Measurements from ENCODE around the gene PRAMEF17.
"Not testable (repeated sequence)": the region's sequence is repeated elsewhere in the genome, so short reads cannot be mapped to it uniquely, and the experiment has no call there.

PRAMEF17 gene, protein sequence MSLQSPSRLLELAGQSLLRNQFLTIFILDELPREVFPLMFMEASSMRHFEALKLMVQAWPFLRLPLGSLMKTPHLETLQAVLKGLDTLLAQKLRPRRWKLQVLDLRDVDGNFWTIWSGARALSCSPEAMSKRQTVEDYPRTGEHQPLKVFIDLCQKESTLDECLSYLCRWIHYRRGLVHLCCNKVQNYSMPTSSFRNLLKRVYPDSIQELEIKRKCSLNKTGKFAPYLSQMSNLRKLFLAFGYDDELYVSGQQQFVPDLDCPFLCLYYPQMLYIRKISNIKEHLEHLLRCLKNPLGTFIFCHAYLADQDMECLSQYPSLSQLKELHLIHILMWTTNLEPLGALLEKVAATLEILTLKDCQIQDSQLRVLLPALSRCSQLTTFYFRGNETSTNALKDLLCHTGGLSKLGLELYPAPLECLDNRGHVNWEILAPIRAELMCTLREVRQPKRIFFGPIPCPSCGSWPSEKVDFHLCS

DNA sequence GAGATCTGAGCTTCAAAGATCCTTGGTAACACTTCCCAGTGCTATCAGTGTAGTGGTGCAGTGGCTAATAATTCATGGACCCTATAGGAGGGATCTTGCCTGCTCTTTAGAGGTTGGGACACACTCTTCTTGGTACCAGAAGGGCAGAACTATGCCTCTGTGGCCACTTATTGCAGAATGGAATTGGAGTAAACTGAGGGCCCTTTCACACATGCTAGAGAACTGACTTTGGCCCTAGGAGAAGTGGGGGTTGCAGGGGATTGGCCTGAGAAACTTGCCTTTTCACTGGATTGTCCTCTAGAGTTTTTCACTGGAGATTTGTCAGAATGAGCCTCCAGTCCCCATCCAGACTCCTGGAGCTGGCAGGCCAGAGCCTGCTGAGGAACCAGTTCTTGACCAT, at the start of gene PRAMEF17:
Gene PRAMEF17 (plus strand): TSS at position 301 of the 400 bp plus-strand sequence. CDS start 26 bp downstream, at position 327.
- not testable (repeated sequence) for DNase-seq

DNA sequence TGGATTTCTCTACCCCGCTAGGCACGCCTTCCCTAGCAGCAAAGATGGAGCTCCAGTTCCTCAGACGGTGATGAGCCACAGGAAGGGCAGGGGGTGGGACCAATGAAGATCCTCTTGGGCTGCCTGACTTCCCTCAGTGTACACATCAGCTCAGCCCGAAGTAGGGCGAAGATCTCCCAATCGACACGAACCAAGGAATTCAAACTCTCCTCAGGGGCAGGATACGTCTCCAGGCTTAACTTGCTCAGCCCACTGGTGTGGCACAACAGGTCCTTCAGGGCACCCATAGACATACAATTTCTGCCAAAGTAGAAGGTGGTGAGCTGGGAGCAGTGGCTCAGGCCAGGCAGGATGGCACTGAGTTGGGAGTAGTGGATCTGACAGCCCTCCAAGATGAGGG, 46.9 kb upstream of the PRAMEF17 start:
- not testable (repeated sequence) for DNase-seq

DNA sequence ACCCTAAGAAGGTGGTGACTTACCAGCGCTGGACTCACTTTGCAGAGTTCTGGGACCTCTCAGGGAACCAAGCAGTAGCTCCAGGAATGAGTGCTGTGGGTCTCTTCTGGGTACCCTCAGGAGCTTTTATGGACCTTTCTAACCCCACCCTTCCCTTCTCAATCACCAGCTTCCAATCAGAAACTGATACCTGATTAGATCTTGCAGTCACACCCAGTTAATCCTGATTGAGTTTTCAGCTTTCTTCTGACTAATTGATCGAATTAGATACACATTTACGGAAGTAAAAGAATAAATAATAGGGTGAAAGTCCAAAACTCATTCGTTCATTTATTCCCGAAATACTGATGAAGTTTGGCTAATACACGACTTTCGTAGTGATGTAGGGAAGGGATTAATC, 42.4 kb upstream of the PRAMEF17 start, which contains the start of gene PRAMEF14:
Gene PRAMEF14 (minus strand): TSS at position 101 of the 400 bp plus-strand sequence. CDS start 1,820 bp downstream, outside the sequence.
- DNase-seq, result not testable (repeated sequence)

DNA sequence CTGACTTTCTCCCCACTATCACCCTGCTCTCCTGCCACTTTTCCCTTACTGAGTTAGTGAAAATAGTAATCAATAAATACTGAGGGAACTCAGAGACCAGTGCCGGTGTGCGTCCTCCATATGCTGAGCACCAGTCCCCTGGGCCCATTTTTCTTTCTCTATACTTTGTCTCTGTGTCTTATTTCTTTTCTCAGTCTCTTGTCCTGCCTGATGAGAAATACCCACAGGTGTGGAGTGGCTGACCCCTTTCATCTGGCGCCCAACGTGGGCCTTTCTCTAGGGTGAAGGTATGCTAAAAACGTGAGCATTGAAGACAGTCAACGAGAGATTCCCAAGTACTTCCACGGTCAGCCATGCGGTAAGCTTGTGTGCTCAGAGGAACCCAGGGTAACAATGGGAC, 36.0 kb upstream of the PRAMEF17 start:
- DNase-seq, result not testable (repeated sequence)

DNA sequence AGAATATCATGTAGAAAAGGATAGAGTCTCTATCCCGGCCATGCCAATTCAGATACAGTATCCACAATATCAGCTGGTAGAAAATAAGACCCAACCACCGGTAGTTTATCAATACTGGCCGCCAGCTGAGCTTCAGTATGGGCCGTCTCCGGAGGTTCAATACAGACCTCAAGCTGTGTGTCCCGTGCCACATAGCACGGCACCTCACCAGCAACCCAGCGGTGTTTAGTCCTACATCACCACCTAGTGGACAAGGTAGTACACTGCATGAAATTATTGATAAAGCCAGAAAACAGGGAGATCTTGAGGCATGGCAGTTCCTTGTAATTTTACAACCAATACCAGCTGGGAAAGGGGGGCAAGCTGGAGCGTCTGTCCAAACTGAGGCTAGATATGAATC, 35.0 kb upstream of the PRAMEF17 start:
- DNase-seq, result not testable (repeated sequence)

DNA sequence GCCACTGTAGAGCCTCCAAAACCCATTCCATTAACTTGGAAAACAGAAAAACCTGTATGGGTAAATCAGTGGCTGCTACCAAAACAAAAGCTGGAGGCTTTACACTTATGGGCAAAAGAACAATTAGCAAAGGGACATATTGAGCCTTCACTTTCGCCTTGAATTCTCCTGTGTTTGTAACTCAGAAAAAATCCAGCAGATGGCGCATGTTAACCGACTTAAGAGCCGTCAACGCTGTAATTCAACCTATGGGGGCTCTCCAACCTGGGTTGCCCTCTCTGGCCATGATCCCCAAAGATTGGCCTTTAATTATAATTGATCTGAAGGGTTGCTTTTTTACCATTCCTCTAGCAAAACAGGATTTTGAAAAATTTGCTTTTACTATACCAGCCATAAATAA, 32.7 kb upstream of the PRAMEF17 start:
- DNase-seq, result peak; percentile 17

DNA sequence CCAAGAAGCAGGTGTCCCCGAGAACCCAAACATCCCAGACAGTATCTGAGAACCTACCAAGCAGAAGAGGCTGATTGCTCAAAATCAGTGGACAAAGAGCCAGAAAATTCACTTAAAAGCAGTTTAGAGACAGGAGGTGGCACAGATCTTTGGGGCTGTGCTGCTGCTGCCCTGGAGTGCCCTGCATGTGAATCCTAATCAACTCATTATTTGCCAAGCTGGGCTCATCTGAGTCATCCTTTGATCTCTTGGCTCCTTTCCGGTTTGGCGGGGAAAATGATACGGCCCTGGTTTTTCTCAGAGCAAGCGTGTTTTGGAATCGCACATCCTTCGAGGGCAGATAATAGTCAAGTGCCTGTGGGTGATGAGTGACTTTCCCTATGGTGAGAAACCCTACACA, 27.1 kb upstream of the PRAMEF17 start:
- not testable (repeated sequence) for DNase-seq

DNA sequence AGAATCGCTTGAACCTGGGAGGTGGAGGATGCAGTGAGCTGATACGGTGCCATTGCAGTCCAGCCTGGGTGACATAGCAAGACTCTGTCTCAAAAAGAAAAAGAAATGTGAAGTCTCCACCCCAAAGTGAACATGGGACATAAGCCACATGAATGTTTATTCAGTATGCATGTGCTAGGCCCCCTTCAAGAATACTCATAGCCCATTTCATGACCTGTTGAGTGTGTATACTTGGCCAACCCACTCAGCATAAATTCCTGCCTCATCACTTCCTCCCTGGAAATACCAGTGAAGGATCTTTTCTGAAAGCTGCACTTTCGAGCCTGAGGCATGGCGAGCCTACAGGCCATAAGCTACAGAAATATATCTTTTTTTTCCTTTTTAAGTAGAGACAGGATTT, 24.5 kb upstream of the PRAMEF17 start:
- not testable (repeated sequence) for DNase-seq

DNA sequence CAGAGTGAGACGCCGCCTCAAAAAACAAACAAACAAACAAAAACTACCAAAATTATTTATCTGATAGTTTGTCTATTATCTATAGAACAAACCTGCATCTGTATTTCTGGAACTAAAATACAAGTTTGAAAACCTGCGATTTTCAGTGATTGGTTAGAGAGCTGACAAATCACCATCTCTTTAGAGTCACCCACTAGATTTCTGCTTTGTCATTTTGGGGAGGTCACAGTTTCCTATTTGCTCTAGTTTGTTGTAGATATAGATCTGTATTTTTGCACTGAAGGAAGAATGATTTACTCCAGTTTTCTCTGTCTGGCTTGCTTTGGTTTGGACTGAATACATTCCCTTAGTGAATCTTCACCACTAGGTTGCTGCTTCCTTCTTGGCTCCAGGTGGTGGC, 22.9 kb upstream of the PRAMEF17 start:
- DNase-seq, result not testable (repeated sequence)

DNA sequence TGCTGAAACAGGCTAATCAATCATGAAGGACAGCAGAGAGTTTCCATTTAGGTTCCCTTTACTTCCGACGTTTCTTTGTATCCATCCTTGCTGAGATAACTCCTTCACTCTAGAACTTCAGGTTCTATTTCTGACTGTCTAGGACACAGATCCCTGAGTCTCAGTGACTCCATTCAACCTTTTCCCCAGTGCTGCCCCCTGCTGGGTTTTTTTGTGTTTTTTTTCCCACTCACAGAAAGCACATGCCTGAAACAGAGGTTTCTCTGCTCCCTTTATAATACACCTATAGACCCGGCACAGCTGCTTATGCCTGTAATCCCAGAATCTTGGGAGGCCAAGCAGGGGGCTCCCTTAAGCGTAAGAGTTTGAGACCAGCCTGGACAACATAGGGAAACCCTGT, 20.9 kb upstream of the PRAMEF17 start:
- DNase-seq, result not testable (repeated sequence)

DNA sequence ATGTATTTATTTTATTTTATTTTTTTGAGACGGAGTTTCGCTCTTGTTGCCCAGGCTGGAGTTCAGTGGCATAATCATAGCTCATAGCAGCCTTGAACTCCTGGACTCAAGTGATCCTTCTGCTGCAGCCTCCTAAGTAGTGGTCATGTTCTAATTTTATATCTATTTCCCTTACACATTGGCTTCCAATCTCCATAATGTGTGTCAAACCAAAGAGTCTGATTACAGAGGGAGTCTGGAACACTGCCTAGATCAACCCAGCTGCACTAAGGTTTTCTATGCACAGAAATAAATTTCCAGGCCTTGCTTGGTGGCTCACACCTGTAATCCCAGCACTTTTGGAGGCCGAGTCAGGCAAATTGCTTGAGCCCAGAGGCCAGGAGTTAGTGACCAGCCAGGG, 10.4 kb upstream of the PRAMEF17 start:
- DNase-seq, result not testable (repeated sequence)

DNA sequence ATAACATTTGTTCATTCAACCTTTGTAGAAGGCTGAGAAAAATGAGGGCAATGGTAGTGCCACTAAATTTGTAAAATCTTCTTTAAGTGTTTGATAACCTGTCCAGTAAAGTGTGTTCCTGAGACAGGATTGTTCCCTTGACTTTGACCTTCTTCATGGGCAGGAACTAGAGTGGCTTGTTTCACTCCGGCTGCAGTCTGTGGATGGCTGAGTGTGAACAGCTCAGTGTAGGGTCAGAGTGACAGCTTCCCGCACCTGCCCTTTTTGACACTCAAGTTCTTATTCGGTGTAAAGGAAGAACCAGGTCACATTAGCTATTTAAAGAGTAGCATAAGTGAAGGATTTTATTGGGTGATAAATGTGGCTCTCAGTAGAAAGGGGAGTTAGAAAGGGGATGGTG, 9.1 kb upstream of the PRAMEF17 start:
- not testable (repeated sequence) for DNase-seq

DNA sequence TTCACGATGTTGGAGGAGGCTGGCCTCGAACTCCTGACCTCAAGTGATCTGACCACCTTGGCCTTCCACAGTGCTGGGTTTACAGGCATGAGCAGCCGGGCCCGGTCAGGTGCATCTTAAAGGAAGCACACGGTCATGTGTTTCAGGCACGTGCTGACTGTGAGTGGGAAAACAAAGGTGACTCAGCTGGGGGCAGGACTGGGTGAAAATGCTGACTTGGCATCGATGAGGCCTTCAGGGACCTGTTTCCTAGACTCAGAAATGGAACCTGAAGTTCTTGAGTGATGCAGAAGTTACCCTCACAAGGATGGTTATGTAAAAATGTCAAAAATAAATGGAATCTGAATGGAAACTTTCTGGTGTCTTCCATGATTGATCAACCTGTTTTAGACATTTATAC, 3.6 kb downstream of the PRAMEF17 start:
- not testable (repeated sequence) for DNase-seq

DNA sequence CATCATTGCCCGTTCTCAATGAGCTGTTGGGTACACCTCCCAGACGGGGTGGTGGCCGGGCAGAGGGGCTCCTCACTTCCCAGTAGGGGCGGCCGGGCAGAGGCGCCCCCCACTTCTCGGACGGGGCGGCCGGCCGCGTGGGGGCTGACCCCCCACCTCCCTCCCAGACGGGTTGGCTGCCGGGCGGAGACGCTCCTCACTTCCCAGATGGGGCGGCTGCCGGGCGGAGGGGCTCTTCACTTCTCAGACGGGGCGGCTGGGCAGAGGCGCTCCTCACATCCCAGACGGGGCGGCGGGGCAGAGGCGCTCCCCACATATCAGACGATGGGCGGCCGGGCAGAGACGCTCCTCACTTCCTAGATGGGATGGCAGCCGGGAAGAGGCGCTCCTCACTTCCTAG, 5.3 kb downstream of the PRAMEF17 start:
- not testable (repeated sequence) for DNase-seq

DNA sequence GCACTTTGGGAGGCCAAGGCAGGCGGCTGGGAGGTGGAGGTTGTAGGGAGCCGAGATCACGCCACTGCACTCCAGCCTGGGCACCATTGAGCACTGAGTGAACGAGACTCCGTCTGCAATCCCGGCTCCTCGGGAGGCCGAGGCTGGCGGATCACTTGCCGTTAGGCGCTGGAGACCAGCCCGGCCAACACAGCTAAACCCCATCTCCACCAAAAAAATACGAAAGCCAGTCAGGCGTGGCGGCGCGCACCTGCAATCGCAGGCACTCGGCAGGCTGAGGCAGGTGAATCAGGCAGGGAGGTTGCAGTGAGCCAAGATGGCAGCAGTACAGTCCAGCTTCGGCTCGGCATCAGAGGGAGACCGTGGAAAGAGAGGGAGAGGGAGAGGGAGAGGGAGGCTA, 5.9 kb downstream of the PRAMEF17 start:
- not testable (repeated sequence) for DNase-seq

DNA sequence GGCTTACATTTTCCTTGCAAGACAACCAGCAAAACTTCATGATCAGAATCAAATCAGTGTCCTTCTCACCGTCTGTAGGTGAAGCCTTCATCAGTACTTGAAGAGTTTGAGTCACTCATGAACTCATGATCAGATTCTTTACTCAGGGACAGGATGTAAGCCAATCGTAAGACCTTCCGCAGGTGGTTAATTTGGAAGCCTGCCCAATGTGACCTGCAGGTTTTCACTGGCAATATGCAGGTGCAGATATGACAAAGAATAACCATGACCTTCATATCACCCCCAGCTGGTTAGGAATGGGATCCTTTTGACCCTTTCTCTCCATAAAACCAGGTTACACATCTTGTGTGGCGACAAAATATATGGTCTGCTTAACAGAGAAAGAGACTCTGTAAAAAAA, 18.4 kb downstream of the PRAMEF17 start:
- no peak for DNase-seq

DNA sequence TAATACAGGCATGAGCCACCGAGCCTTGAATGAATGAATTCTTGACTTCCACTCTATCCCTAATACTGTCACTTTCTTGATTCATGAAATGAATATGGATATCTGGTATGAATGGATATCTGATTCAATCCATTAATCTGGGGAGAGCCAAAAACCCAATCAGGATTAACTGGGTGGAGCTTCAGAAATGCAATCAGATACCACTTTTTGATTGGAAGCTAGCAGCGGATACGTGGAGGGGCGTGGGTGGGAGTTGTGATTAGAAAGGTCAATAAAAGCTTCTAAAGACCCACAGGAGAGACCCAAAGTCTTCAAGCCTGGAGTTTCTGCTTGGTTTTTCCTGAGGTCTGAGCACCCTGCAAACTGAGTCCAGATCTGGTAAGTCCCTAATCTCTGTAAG, 20.7 kb downstream of the PRAMEF17 start, which contains the start of gene PRAMEF20:
Gene PRAMEF20 (plus strand): TSS at position 301 of the 400 bp plus-strand sequence. CDS start 5,905 bp downstream, outside the sequence.
- DNase-seq, result not testable (repeated sequence)

DNA sequence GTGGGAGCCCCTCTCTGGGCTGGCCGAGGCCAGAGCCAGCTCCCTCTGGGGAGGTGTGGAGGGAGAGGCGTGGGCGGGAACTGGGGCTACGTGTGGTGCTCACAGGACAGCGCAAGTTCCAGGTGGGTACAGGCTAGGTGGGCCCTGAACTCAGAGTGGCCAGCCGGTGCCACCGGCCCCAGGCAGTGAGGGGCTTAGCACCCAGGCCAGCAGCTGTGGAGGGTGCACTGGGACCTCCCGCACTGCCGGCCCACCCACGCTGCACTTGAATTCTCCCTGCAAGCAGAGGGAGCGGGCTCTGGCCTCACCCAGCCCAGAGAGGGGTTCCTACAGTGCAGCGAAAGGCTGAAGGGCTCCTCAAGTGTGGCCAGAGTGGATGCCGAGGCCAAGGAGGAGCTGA, 41.1 kb downstream of the PRAMEF17 start:
- DNase-seq, result no peak

DNA sequence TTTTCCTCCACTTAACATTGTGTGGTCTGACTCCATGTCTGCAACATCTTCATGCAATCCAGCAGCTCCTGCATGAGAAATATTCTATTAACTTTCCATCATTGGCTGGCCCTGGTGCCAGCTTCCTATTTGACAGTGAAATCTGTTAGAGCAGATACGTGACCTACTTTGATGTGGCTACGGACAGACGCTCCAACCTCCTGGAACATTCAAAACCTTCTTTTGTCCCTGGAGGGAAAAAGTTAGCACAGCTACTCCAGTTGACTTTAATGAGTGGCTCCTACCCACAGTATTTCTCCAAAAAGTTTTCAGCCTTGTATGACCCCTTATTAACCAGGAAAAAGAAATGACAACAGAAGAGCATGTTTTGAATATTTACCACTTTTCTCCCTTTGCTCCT, 42.8 kb downstream of the PRAMEF17 start:
- DNase-seq, result no peak

DNA sequence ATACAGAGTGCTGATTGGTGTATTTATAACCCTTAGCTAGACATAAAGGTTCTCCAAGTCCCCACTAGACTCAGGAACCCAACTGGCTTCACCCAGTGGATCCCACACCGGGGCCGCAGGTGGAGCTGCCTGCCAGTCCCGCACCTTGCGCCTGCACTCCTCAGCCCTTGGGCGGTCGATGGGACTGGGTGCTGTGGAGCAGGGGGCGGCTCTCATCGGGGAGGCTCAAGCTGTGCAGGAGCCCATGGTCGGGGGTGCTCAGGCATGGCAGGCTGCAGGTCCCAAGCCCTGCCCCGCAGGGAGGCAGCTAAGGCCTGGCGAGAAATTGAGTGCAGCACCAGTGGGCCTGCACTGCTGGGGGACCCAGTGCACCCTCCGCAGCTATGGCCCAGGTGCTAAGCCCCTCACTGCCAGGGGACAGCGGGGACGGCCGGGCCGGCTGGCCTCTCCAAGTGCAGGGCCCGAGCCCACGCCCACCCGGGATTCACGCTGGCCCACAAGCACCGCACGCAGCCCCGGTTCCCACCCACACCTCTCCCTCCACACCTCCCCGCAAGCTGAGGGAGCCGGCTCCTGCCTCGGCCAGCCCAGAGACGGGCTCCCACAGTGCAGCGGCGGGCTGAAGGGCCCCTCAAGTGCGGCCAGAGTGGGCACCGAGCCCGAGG, 44.4 kb downstream of the PRAMEF17 start:
- DNase-seq, result not testable (repeated sequence)

DNA sequence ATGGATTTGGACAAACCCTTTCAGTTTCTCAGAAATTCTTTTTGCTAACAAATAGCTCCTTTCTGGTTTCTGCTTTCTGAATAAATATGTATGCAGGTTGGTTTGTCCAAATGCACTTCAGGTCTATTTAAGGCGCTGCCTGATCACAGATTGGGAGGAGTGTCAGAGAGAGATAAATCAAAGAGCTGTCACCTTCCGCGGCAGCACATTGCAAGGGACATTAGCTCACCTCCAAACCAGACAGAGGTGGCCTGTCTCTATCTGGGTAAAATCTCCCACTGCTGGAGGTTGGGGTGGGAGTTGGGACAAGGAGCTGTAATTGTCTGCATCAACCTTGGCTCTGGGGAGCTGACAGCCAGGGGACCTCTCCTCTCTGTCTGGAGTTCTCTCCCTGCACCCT, 46.0 kb downstream of the PRAMEF17 start:
- DNase-seq, result no peak

DNA sequence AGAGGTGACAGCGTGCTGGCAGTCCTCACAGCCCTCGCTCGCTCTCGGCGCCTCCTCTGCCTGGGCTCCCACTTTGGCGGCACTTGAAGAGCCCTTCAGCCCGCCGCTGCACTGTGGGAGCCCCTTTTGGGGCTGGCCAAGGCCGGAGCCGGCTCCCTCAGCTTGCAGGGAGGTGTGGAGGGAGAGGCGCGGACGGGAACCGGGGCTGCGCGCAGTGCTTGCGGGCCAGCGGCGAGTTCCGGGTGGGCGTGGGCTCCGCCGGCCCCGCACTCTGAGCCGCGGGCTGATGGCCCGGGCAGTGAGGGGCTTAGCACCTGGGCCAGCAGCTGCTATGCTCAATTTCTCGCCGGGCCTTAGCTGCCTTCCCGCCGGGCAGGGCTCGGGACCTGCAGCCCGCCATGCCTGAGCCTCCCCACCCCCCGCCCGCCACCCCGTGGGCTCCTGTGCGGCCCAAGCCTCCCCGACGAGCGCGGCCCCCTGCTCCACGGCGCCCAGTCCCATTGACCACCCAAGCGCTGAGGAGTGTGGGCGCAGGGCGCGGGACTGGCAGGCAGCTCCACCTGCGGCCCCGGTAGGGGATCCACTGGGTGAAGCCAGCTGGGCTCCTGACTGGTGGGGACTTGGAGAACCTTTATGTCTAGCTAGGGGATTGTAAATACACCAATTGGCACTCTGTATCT, 49.8 kb downstream of the PRAMEF17 start:
- not testable (repeated sequence) for DNase-seq
